Colonic mucosa (tissue), 4 donors: ENCODE data around the gene ARL6IP6. TPM values are rescaled to one million over a fixed set of nuclear protein-coding genes. Genes with fewer than 3 reads are reported as not detected.

Experiments
- DNase-seq: peaks from one replicate; pipeline ENCODE4 v3.0.0-alpha.2; 2020
- H3K27ac ChIP-seq: fragments of 200-600 bp; one replicate; pipeline ENCODE4 v1.8.0; 2021
- H3K27me3 ChIP-seq: fragments of 200-600 bp; one replicate; pipeline ENCODE4 v1.8.0; 2021
- H3K36me3 ChIP-seq: fragments of 200-600 bp; one replicate; pipeline ENCODE4 v1.8.0; 2021
- H3K4me1 ChIP-seq: fragments of 200-600 bp; one replicate; pipeline ENCODE4 v1.8.0; 2021; ENCODE audit warnings: mild to moderate bottlenecking
- H3K4me3 ChIP-seq: fragments of 200-600 bp; one replicate; pipeline ENCODE4 v1.8.0; 2021
- H3K9ac ChIP-seq, 2 donors: one replicate each; pipeline ENCODE4 v1.7.0; 2013; ENCODE audit warnings: control low read depth in 2 of 2, low read depth in 2 of 2, low read length in 2 of 2
- H3K9me3 ChIP-seq: fragments of 200-600 bp; one replicate; pipeline ENCODE4 v1.8.0; 2021
- intact Hi-C: fragments of 100-400 bp; cut with DNase I; formaldehyde crosslinking; loops from one replicate; pipeline ENCODE4 v1.14.1; 2022
- total RNA-seq, 2 donors: library from RNA; stranded (reverse); fragmentation: NEBNext Ultra II Directional in 1 of 2; extraction: Animal tissue kit (Norgen Biotek cat#: 25700) in 1 of 2; gene quantifications; one replicate each; pipeline ENCODE4 v1.2.1, GENCODE V29; 2021
- TF ChIP-seq, protein P1 (sequence below): fragments of 200-600 bp; IDR thresholded peaks from one replicate; pipeline ENCODE4 v1.8.0; 2022; ENCODE audit warnings: antibody characterized with exemption, mild to moderate bottlenecking
- donor health status: healthy.
- donor health status: DM: no; HTN: no; CAD: no.
- donor health status: DM: no; HTN: no; CAD: no.

ARL6IP6 gene
- total RNA-seq, 2 donors from 2014 or later: 15.5 to 21.2 TPM

DNA sequence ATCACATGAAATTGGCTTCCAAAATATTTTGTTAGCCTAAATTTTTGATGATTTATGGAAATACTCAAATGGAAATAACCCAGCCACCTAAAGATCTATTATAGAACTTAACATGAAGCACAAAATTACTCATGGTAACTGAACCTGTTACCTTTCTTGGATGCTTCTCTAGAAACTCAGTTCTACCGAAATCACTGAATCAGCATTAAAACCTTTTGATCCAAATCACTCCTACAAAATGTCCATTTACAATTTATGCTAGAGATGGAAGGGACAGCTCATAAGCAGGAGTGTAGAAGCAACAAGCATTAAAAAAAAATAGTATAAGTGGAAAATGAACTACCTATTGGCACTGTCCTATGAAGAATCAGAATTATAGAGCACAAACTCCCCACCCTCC is 3.3 kb upstream of the ARL6IP6 start:
- Histone ChIP-seq H3K9me3 (no peaks in the 10 kb centered on the region), H3K36me3 (no peaks in the 10 kb centered on the region), H3K4me1 (peaks cover 2% of the 10 kb centered on the region), H3K27me3 (no peaks in the 10 kb centered on the region), H3K9ac (no peak overlapping the region), H3K4me3 (no peak overlapping the region), H3K27ac (no peak overlapping the region)
- no peak for DNase-seq
- TF ChIP-seq, protein P1, sequence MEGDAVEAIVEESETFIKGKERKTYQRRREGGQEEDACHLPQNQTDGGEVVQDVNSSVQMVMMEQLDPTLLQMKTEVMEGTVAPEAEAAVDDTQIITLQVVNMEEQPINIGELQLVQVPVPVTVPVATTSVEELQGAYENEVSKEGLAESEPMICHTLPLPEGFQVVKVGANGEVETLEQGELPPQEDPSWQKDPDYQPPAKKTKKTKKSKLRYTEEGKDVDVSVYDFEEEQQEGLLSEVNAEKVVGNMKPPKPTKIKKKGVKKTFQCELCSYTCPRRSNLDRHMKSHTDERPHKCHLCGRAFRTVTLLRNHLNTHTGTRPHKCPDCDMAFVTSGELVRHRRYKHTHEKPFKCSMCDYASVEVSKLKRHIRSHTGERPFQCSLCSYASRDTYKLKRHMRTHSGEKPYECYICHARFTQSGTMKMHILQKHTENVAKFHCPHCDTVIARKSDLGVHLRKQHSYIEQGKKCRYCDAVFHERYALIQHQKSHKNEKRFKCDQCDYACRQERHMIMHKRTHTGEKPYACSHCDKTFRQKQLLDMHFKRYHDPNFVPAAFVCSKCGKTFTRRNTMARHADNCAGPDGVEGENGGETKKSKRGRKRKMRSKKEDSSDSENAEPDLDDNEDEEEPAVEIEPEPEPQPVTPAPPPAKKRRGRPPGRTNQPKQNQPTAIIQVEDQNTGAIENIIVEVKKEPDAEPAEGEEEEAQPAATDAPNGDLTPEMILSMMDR: no peak
- intact Hi-C loops: loop anchor here (10.0 kb wide), 1 partner anchor 540 kb away; the partner anchor contains the start of gene STAM2

DNA sequence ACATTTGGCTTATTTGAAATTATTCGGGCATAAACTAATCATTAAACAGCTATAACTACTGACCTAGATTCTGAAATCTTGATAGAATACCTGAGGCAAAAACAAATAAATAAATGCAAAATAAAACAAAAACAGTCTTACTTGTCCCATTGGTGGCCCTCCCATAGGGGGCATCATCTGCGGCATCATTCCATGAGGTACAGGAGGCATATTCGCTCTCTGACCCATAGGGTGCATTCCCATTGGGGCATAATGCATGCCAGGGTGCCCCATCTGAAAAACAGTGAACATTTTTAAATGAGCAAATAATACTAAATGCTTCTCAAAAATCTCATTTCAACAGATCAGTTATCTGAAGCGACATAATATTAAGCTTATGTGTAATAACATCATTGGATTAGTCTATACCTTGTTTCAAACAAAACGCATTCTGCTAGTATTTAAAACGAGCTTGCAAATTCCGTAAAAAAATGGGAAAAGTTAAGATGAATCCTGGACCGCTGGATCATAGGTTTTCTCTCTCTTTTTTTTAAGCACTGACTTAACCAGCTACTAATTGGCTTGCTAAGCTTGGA is 2.5 kb upstream of the ARL6IP6 start:
- peak overlapping the region; percentile 93 for H3K4me3 ChIP-seq
- intact Hi-C loops: loop anchor here (10.0 kb wide), 1 partner anchor 541 kb away; the partner anchor contains the start of gene STAM2
- no peak overlapping the region for H3K27ac ChIP-seq
- H3K4me1 ChIP-seq: peaks cover 5% of the 10 kb centered on the region
- TF ChIP-seq, protein P1: peak; percentile 25
- H3K27me3 ChIP-seq: no peaks in the 10 kb centered on the region
- peak overlapping the region in 1 of 2 donors; percentile 85 for H3K9ac ChIP-seq
- no peak for DNase-seq
- no peaks in the 10 kb centered on the region for H3K36me3 ChIP-seq
- H3K9me3 ChIP-seq: no peaks in the 10 kb centered on the region

DNA sequence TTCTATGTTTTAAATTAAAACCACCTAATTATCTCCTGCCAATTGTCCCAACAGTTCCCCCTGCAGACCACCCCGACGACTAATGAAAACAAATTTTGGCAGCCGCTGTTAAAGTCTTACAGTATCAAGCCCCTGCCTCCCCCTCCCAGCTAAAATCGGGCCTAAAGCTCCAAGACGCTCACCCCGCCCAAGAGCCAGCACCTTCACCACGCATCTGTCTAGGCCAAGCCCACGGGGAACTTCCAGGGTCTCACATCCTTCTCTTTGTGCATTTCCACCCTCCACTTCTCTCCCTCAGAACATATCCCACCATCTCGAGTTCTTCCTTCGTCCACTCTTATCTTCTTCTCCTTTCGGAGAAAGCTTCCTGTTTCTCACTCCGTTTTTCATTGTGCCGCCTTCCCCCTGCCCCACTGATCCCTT is 1.6 kb upstream of the ARL6IP6 start:
- DNase-seq: peak; percentile 43
- no peaks in the 10 kb centered on the region for H3K36me3 ChIP-seq
- no peaks in the 10 kb centered on the region for H3K27me3 ChIP-seq
- H3K9me3 ChIP-seq: no peaks in the 10 kb centered on the region
- peak overlapping the region; percentile 82 to 85 for H3K9ac ChIP-seq
- peaks cover 5% of the 10 kb centered on the region for H3K4me1 ChIP-seq
- H3K27ac ChIP-seq: peak overlapping the region; percentile 95
- peak overlapping the region; percentile 93 for H3K4me3 ChIP-seq
- intact Hi-C loops: loop anchor here (10.0 kb wide), 1 partner anchor 542 kb away; the partner anchor contains the start of gene STAM2
- TF ChIP-seq, protein P1: no peak

DNA sequence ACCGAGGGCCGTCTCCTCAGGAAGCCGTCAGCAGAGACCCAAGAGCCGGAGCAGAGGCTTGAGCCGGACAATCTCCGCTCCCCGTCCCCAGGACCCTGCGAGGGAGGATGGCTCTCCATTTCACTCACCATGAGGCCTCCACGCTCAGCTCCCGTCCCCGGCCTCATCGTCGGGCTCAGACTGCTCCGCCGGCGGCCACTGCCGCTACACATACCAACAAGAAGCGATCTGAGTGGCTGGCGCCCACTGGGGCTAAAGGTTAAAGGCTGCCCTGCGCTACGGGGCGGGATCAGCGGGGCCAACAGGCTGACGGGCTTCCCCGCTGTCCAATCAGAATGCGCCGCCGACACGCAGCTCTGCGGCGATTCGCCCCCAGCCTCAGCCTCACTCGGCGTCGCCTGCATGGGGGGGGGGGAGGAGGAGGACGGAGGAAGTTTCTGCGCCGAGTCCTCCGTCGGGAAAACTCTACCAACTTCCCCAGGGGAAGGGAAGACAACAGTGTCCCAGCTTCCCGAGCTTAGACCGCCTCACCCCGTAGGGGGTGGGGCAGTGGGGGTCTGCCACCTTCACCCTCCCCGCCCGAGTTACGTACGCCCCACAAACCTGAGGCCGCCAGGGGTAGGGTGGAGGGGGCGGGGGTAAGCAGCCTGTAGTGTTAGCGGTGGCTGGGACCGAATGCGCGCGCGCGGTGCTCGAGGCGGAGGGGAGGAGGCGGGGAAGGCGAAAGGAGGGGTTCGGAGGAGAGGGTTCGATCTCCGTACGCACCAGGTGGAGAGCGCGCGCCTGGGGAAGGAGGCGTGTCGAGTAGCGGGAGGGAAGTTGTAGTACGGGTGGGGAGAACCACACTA is 968 bp upstream of the ARL6IP6 start, which contains the start of gene PRPF40A:
Gene PRPF40A, minus strand, starts transcription at position 234 of the 848 bp plus-strand sequence. Its CDS starts 22 bp downstream, at position 212.
- H3K9me3 ChIP-seq: no peaks in the 10 kb centered on the region
- DNase-seq: peak; percentile 99
- no peaks in the 10 kb centered on the region for H3K36me3 ChIP-seq
- intact Hi-C loops: loop anchor here (10.0 kb wide), 1 partner anchor 543 kb away; the partner anchor contains the start of gene STAM2
- TF ChIP-seq, protein P1: no peak
- peak within 1 kb of the TSS; percentile 95 for H3K27ac ChIP-seq
- H3K4me1 ChIP-seq: peaks cover 5% of the 10 kb centered on the region
- H3K27me3 ChIP-seq: no peaks in the 10 kb centered on the region
- H3K9ac ChIP-seq: peak within 1 kb of the TSS; percentile 82 to 85
- peak within 1 kb of the TSS; percentile 93 for H3K4me3 ChIP-seq

DNA sequence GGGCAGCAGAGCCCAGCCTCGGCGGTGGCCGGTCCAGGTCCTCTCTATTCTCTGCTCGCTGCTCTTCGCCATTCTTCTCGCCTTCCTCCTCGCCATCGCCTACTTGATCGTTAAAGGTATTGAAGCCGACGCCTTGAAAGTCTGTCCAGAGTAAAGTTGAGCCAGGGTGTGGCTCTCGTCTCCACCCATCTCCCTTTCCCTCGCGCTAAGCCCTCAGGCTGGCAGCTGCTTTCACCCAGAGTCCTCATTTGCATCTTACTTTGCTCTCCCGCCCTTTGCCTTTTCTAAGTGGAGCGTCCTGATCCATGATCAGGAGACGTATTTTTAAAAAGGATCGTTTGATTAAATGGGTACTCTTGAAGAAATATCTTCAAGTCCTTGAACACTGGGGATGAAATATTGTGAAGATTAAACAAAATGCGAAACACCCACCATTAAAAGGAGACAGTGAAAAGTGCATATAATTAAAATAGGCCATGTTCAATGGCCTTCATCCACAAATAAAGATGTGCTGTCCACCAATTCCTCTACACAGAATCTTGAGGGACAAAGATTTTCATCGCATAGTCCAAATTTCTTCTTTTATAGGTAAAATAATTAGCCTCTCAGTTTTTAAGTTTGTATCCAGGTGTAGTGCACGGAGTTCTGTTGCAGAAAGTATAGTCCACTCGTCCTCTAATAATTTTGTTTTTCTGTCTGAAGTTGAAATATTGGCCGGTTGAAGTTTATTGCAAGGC is 657 bp downstream of the ARL6IP6 start:
- H3K4me1 ChIP-seq: peaks cover 5% of the 10 kb centered on the region
- peak overlapping the region; percentile 62 to 85 for H3K9ac ChIP-seq
- H3K9me3 ChIP-seq: no peaks in the 10 kb centered on the region
- H3K4me3 ChIP-seq: peak overlapping the region; percentile 93
- H3K27ac ChIP-seq: peak overlapping the region; percentile 95
- H3K36me3 ChIP-seq: no peaks in the 10 kb centered on the region
- DNase-seq: peak; percentile 84
- intact Hi-C loops: loop anchor here (10.0 kb wide), 1 partner anchor 544 kb away; the partner anchor contains the start of gene STAM2
- no peaks in the 10 kb centered on the region for H3K27me3 ChIP-seq
- TF ChIP-seq, protein P1: no peak
